ENCODE results near the gene SLC6A6.
A peak's percentile ranks its signal among the peaks of the same experiment; 100 is the strongest.
"Not testable (repeated sequence)": the region's sequence is repeated elsewhere in the genome, so short reads cannot be mapped to it uniquely, and the experiment has no call there.

The SLC6A6 gene

DNA sequence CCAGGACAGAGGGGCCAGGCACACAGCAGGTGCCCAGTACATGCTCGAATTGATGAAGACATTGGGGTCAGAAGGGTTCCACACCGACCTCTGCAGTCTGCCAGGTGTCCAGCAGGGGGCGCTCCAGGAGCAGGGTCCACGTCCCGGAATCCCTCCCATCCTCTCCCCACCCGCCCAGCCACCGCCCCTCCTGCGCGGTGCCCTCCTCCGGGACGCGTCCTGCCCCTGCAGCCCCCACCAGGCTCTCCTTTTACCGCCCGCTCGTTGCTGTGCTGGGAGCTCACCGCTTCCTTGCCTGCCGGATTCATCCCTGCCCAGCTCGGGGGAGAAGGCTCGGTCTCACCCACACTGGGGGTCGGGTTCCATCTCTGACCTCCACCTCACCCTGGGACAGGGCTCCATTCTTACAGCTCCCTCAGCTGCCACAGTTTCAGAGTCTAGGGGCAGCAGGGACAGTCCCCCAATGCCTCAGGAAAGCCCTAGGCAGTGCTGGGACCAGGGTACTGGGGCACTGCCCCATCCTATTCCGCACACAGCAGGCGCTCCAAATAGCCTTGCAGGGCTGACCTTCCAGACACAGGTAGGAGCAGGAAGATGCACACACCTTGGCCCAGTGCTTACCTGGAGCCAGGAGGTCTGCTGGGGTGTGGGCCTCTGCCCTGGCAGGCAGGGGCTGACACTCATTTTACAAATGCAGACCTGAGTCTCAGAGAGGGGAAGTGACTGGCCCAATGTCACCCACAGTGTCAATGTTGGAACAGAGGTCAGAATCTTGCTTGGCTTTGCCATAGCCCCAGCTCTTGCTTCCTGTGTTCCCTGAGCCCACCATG lies 106.8 kb downstream of the SLC6A6 start:
- peak; percentile 76 for DNase-seq

GRCh38 chr3:14509796-14510100 lies 107.3 kb downstream of the SLC6A6 start:
- no peak for DNase-seq

DNA sequence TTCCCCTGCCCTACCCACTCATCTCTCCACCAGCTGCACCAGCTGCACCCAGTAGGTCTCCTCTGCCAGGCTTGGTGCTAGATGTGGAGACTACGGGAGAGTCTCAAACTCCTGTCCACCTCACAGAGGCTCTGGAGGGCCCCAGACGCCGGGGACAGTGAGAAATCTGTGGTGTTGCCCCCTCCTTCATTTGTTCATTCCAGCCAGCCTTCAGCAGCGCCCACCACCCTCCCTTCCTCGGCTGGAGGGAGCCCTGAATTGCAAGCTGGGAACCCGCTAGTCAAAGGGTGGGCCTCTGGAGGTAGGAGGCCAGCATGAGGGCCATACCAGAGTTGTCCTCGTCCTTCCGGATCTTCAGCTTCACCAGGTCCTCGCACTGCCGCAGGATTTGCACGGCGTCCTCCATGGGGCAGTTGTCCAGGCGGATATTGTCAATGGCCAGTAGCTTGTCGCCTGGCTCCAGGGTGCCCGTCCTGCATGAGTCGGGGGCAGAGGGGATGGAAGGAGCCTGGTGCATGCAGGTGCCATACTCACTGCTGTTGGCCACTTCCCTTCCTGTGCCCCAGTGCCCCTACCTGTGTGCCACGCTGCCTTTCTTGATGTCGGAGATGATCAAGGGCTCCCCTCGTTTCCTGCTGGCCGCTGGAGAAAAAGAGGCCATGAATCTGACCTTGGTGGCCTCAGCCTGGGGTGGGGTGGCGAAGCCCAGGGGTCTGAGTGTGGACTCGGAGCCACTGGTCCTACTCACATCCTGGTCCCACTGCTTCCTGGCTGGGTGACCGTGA lies 108.6 kb downstream of the SLC6A6 start:
- no peak for DNase-seq

DNA sequence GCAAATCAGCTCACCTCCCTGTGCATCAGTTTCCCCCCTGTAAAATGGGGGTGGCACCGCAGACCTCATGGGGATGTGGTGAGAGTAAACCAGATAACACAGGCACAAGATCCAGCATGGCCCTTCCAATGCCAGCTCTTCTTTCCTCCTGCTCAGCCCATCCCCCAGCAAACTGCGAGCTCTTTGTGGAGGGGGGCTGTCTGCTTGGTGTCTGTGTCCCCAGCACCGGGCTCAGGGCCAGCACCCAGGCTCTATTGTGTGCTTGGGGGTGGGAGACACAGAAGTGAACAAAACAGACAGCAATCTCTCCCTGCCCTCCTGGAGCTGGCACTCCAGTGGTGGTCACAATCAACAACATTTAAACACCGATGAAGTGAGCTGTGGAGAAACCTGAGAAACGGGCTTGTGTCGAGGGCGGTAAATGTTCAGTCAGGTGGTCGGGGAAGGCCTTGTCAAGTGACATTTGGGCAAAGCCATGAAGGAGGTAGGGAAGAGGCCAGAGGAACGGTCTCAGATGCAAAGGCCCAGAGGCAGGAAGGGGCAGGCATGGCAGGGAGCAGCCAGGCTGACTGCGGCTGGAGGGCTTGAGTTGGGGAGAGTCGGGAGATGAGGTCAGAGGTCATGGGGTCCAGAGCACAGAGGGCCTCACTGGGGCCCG lies 109.3 kb downstream of the SLC6A6 start:
- no peak for DNase-seq

GRCh38 chr3:14512281-14512941 lies 110.0 kb downstream of the SLC6A6 start:
- no peak for DNase-seq

GRCh38 chr3:14512942-14513327 lies 110.5 kb downstream of the SLC6A6 start:
- no peak for DNase-seq

DNA sequence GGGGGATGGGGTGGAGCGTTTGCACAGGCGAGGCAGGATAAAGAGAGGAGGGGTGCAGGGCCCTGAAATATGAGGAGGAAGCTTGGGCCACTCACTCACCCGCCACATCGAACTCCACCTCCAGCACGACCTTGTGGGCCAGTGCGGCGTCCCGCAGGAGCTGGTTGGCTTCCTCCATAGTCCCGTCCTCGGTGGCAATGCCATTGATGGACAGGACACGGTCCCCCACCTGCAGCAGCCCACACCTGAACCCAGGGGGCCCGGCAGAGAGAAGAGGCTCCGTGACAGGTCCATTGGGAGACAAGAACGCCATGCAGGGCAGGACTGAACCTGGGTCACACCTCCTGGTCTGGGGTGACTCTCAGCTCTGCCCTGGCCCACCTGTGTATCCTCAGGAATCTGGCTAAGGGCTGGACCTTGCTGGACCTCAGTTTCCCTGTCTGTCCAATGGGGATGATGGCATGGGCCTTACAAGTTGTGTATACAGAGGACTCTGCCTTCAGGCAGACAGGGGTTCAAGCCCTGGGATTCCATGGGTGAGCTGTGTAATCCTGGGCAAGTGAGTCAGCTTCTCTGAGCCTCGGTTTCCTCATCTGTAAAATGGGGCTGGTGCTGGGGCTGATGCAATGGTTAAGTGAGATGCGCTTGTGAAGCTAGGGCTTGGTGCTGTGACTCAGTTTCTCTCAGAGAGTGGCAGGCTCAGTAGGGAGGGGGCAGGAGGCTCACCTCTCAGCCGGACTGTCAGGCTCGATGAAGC lies 111.3 kb downstream of the SLC6A6 start:
- no peak for DNase-seq

GRCh38 chr3:14514323-14514720 lies 111.9 kb downstream of the SLC6A6 start:
- no peak for DNase-seq

GRCh38 chr3:14515526-14515925 lies 113.1 kb downstream of the SLC6A6 start:
- not testable (repeated sequence) for DNase-seq

GRCh38 chr3:14516738-14517345 lies 114.4 kb downstream of the SLC6A6 start:
- no peak for DNase-seq

GRCh38 chr3:14517601-14518431 lies 115.4 kb downstream of the SLC6A6 start:
- DNase-seq = no peak

GRCh38 chr3:14518432-14518802 lies 116.0 kb downstream of the SLC6A6 start:
- no peak for DNase-seq

DNA sequence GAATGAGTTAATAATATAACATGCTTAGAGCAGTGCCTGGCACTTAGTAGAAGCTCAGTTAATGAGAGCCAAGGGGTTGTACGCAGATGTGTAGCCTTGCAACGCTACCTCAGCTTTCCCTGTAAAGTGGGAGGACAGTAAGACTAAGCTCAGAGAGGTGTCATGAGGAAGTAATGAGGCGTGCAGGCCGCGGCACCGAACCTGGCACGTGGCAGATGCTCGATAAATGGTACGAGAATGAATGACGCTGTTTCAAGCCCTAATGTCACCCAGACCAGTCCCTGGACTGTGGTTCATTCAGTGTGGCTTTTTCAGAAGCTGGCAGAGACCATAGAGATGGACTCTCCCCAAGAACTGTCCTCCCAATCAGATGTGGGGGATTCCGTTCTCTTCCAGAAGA lies 116.5 kb downstream of the SLC6A6 start:
- DNase-seq = no peak

GRCh38 chr3:14519406-14519805 lies 117.0 kb downstream of the SLC6A6 start:
- no peak for DNase-seq

- no peak for DNase-seq
Observed at GRCh38 chr3:14520149-14520548, 117.7 kb downstream of the SLC6A6 start.

GRCh38 chr3:14520967-14521366 lies 118.6 kb downstream of the SLC6A6 start:
- no peak for DNase-seq

DNA sequence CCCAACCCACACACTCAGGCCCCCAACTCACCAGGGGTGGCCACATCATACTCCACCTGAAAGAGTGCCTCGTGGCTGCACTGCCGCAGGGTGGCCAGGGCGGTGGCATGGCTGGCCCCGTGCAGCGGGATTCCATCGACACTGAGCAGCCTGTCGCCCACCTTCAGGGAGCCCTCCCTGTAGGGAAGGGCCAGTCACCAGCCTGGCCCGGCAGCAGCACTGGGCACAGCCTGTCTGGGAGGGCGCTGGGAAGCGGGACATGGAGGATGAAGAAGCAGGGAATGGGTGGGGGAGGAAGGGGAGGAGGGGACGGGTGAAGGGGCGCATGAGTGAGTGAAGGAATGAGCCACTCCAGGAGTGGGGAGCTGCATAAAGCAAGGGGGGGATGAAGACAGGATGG lies 119.2 kb downstream of the SLC6A6 start:
- no peak for DNase-seq

- DNase-seq = no peak
Observed at GRCh38 chr3:14522129-14522691, 119.8 kb downstream of the SLC6A6 start.

- DNase-seq = no peak
Observed at GRCh38 chr3:14522768-14523167, 120.4 kb downstream of the SLC6A6 start.

DNA sequence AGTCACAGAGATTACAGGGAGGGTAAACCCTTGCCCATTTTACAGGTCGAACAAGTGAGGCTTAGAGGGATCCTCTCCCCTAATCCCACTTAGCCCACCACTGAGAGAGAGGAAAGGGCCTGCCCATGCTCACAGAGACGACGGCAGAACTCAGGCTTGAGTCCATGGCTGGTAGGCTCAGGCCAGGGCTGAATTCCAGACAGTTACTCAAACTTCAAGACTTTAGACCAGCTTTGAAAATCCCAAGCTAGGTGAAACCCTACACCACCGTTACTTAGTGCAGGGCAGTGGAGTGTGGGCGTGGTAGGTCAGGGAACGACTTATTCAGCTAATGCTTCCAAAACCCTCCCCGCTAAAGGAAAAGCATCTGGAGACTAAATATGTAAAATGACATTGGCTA lies 121.4 kb downstream of the SLC6A6 start:
- DNase-seq = no peak

- no peak for DNase-seq
Observed at GRCh38 chr3:14524311-14524711, 121.9 kb downstream of the SLC6A6 start.
